NAMALWA (cell line): ENCODE measurements around the gene BMP7.
"Not testable (repeated sequence)": the region's sequence is repeated elsewhere in the genome, so short reads cannot be mapped to it uniquely, and the experiment has no call there.

Experiments
- DNase-seq: peaks from one replicate; pipeline ENCODE4 v3.0.0-alpha.2; 2015; ENCODE audit warnings: low spot score

BMP7 gene

GRCh38 chr20:57265336-57265996 is 975 bp downstream of the BMP7 start:
- DNase-seq, result no peak

GRCh38 chr20:57264908-57265335 is 1.5 kb downstream of the BMP7 start:
- not testable (repeated sequence) for DNase-seq

- DNase-seq, result peak; percentile 58
These were observed 2.3 kb downstream of the BMP7 start for GRCh38 chr20:57263801-57264792.

- DNase-seq, result no peak
These were observed 3.4 kb downstream of the BMP7 start for GRCh38 chr20:57262784-57263609.

- DNase-seq, result no peak
These were observed 4.1 kb downstream of the BMP7 start for GRCh38 chr20:57262301-57262700.

GRCh38 chr20:57261457-57262251 is 4.8 kb downstream of the BMP7 start:
- DNase-seq, result no peak

- DNase-seq, result no peak
These were observed 5.5 kb downstream of the BMP7 start for GRCh38 chr20:57260934-57261333.

GRCh38 chr20:57259938-57260921 is 6.2 kb downstream of the BMP7 start:
- DNase-seq, result no peak

GRCh38 chr20:57259121-57259937 is 7.1 kb downstream of the BMP7 start:
- no peak for DNase-seq

GRCh38 chr20:57257701-57258453 is 8.6 kb downstream of the BMP7 start:
- DNase-seq, result peak; percentile 67

GRCh38 chr20:57256908-57257307 is 9.5 kb downstream of the BMP7 start:
- DNase-seq, result no peak

- DNase-seq, result no peak
These were observed 10.2 kb downstream of the BMP7 start for GRCh38 chr20:57256205-57256604.

- DNase-seq, result no peak
These were observed 11.3 kb downstream of the BMP7 start for GRCh38 chr20:57255183-57255582.

- DNase-seq, result no peak
These were observed 13.8 kb downstream of the BMP7 start for GRCh38 chr20:57252559-57253162.

- DNase-seq, result no peak
These were observed 14.5 kb downstream of the BMP7 start for GRCh38 chr20:57251949-57252348.

GRCh38 chr20:57251344-57251743 is 15.1 kb downstream of the BMP7 start:
- DNase-seq, result peak; percentile 56

GRCh38 chr20:57250607-57251343 is 15.7 kb downstream of the BMP7 start:
- DNase-seq, result peak; percentile 73
